Activated CD8-positive, alpha-beta T cell treated with anti-CD3 and anti-CD28 coated beads for 36 hours (primary cell): ENCODE measurements around the gene POLD1. TPM values are rescaled to one million over a fixed set of nuclear protein-coding genes. Genes with fewer than 3 reads are reported as not detected.

Experiments used
- ATAC-seq: fragments of 200-7000 bp; cut with Tn5 transposase; one replicate; pipeline ENCODE4 v1.10.0; 2021; ENCODE audit warnings: mild to moderate bottlenecking, moderate library complexity
- CTCF ChIA-PET: fragments of 350-600 bp; sonication (Branson Sonifier 250); formaldehyde crosslinking; loops from one replicate; lab custom pipeline; 2021; ENCODE audit warnings: antibody characterized with exemption; lab: Charles Lee
- POLR2A ChIA-PET: fragments of 350-600 bp; sonication (Branson Sonifier 250); formaldehyde crosslinking; loops from one replicate; lab custom pipeline; 2021; ENCODE audit warnings: antibody characterized with exemption; lab: Charles Lee
- DNase-seq: peaks from one replicate; pipeline ENCODE4 v3.0.0-alpha.2; 2020
- H3K27ac Mint-ChIP-seq: one replicate; pipeline ENCODE4 v1.8.0; 2021; ENCODE audit warnings: mild to moderate bottlenecking, mixed read lengths
- H3K27me3 Mint-ChIP-seq: one replicate; pipeline ENCODE4 v1.8.0; 2021; ENCODE audit warnings: mixed read lengths
- H3K36me3 Mint-ChIP-seq: one replicate; pipeline ENCODE4 v1.8.0; 2021; ENCODE audit warnings: low read depth, mixed read lengths
- H3K4me1 Mint-ChIP-seq: one replicate; pipeline ENCODE4 v1.8.0; 2021; ENCODE audit warnings: low read depth, mixed read lengths
- H3K4me3 Mint-ChIP-seq: one replicate; pipeline ENCODE4 v1.8.0; 2021; ENCODE audit warnings: mild to moderate bottlenecking, moderate library complexity, mixed read lengths
- H3K9me3 Mint-ChIP-seq: one replicate; pipeline ENCODE4 v1.8.0; 2021; ENCODE audit warnings: mixed read lengths
- CTCF ChIP-seq: fragments of 200-600 bp; IDR thresholded peaks from one replicate; pipeline ENCODE4 v1.8.0; 2022; ENCODE audit warnings: antibody characterized with exemption, mild to moderate bottlenecking
- intact Hi-C: fragments of 100-400 bp; cut with micrococcal nuclease; formaldehyde crosslinking; loops from one replicate; pipeline ENCODE4 v1.10.0; 2022
- total RNA-seq, 2 experiments: library from RNA; stranded (reverse); gene quantifications; one replicate each; pipeline ENCODE4 v1.2.3, GENCODE V29; 2021

POLD1 gene
- total RNA-seq, 2 experiments from 2014 or later, result 214 to 215 TPM

- CTCF ChIA-PET, result no interaction called here
- POLR2A ChIA-PET, result no interaction called here
- Mint-ChIP-seq H3K9me3 (no peaks in the 10 kb centered on the region), H3K4me1 (peaks cover 25% of the 10 kb centered on the region), H3K4me3 (peak overlapping the region; percentile 98), H3K27me3 (no peaks in the 10 kb centered on the region), H3K36me3 (peaks cover 27% of the 10 kb centered on the region), H3K27ac (peak overlapping the region; percentile 84)
- no peak for TF ChIP-seq CTCF
- intact Hi-C loops, result no loop called here
- DNase-seq, result no peak
- no peak for ATAC-seq
Observed at GRCh38 chr19:50377517-50377916, 6.6 kb upstream of the POLD1 start.

- Mint-ChIP-seq H3K36me3 (peaks cover 27% of the 10 kb centered on the region), H3K4me1 (peaks cover 28% of the 10 kb centered on the region), H3K9me3 (no peaks in the 10 kb centered on the region), H3K27me3 (no peaks in the 10 kb centered on the region), H3K4me3 (peak overlapping the region; percentile 11), H3K27ac (no peak overlapping the region)
- POLR2A ChIA-PET, result no interaction called here
- DNase-seq (no peak), ATAC-seq (no peak)
- intact Hi-C loops, result no loop called here
- no peak for TF ChIP-seq CTCF
- CTCF ChIA-PET, result no interaction called here
Observed at GRCh38 chr19:50378169-50378862, 5.8 kb upstream of the POLD1 start.

- H3K27me3 Mint-ChIP-seq, result no peaks in the 10 kb centered on the region
- H3K4me3 Mint-ChIP-seq, result no peak overlapping the region
- no peak for TF ChIP-seq CTCF
- DNase-seq, result no peak
- no peak overlapping the region for H3K27ac Mint-ChIP-seq
- intact Hi-C loops, result no loop called here
- no peaks in the 10 kb centered on the region for H3K9me3 Mint-ChIP-seq
- POLR2A ChIA-PET, result no interaction called here
- ATAC-seq, result no peak
- peaks cover 27% of the 10 kb centered on the region for H3K36me3 Mint-ChIP-seq
- peaks cover 34% of the 10 kb centered on the region for H3K4me1 Mint-ChIP-seq
- CTCF ChIA-PET, result no interaction called here
Observed at GRCh38 chr19:50378863-50379236, 5.3 kb upstream of the POLD1 start.

GRCh38 chr19:50379602-50380001 is 4.5 kb upstream of the POLD1 start:
- Mint-ChIP-seq H3K9me3 (no peaks in the 10 kb centered on the region), H3K4me1 (peaks cover 29% of the 10 kb centered on the region), H3K36me3 (peaks cover 30% of the 10 kb centered on the region), H3K27me3 (no peaks in the 10 kb centered on the region), H3K4me3 (no peak overlapping the region), H3K27ac (no peak overlapping the region)
- DNase-seq (no peak), ATAC-seq (no peak)
- intact Hi-C loops, result no loop called here
- ChIA-PET POLR2A (no interaction called here), CTCF (no interaction called here)
- no peak for TF ChIP-seq CTCF

GRCh38 chr19:50380137-50380536 is 4.0 kb upstream of the POLD1 start:
- POLR2A ChIA-PET, result no interaction called here
- Mint-ChIP-seq H3K9me3 (no peaks in the 10 kb centered on the region), H3K27ac (no peak overlapping the region), H3K4me1 (peaks cover 32% of the 10 kb centered on the region), H3K4me3 (no peak overlapping the region), H3K36me3 (peaks cover 35% of the 10 kb centered on the region), H3K27me3 (no peaks in the 10 kb centered on the region)
- DNase-seq (no peak), ATAC-seq (no peak)
- intact Hi-C loops, result no loop called here
- CTCF ChIA-PET, result no interaction called here
- TF ChIP-seq CTCF, result no peak
